ENCODE measurements around the gene ALKBH7. TPM values are rescaled to one million over a fixed set of nuclear protein-coding genes. Genes with fewer than 3 reads are reported as not detected.

Gene ALKBH7
- total and polyA plus RNA-seq, 10 of the 15 experiments (the other 5 are each of a cell fraction or from before 2014, with no cell fraction given) = 0.31 to 82.5 (median 37.6) TPM

- H3K36me3 ChIP-seq (ENCODE audit: control insufficient read depth in 2 of 2, insufficient read depth in 2 of 2, low read length in 1 of 2) = peaks cover 1 to 3% of the 10 kb centered on the region in 2 experiments; a peak in 3 of 4 replicates
- in situ Hi-C loops (cut with MboI) (no loop called here), intact Hi-C loops (cut with micrococcal nuclease; ENCODE audit: unreplicated experiment) (no loop called here)
- H2AFZ ChIP-seq (ENCODE audit: control insufficient read depth, low read depth, low read length) = no peak overlapping the region
- ChIA-PET CTCF (no interaction called here), SMC1A (ENCODE audit: uncharacterized antibody, unreplicated experiment) (no interaction called here), POLR2A (no interaction called here), RAD21 (ENCODE audit: unreplicated experiment) (no interaction called here)
- H3K4me2 ChIP-seq (ENCODE audit: control insufficient read depth, insufficient read depth) = no peak overlapping the region
- no peaks in the 10 kb centered on the region for H4K20me1 ChIP-seq (ENCODE audit: control insufficient read depth, insufficient read depth)
- peaks cover 2% of the 10 kb centered on the region; the same call in 1 of the 2 replicates for H3K4me1 ChIP-seq (ENCODE audit: control insufficient read depth, insufficient read depth, low read length)
- H3K4me3 ChIP-seq = no peak overlapping the region
- no peaks in the 10 kb centered on the region; the same call in 1 of the 2 replicates for H3K79me2 ChIP-seq (ENCODE audit: control insufficient read depth, insufficient read depth, low read length)
- no peak for ATAC-seq
- no peak overlapping the region for H3K27ac ChIP-seq (ENCODE audit: control insufficient read depth, insufficient read depth)
- H3K27me3 ChIP-seq (replicated peaks in 1 of 2; ENCODE audit: control insufficient read depth in 2 of 2, insufficient read depth in 2 of 2, low read length in 1 of 2) = no peaks in the 10 kb centered on the region
- H3K9me3 ChIP-seq (replicated peaks; ENCODE audit: control insufficient read depth, insufficient read depth, low read length) = no peaks in the 10 kb centered on the region; the same call in 2 of the 3 replicates
- 94% methylated on average over 29 of the region's 29 CpGs for WGBS (ENCODE audit: insufficient coverage, insufficient replicate concordance, low lambda C conversion rate, missing lambda C conversion rate)
- DNase-seq (ENCODE audit: low read depth, low spot score) = no peak
- TSS peak; percentile 64 for BruUV-seq (replicated peaks)
- FAIRE-seq = no peak
- TF ChIP-seq SKIL (IDR thresholded peaks at IDR 0.05; ENCODE audit: low read depth, poor library complexity, severe bottlenecking) (no peak), SRF (IDR thresholded peaks at IDR 0.05; ENCODE audit: low read depth in 2 of 2, low read length in 2 of 2) (0 out of 4 replicates have a peak, but pooled peaks of 1 of the 2 experiments have one; percentile 15)
- H3K9ac ChIP-seq (ENCODE audit: control insufficient read depth, insufficient read depth, low read length) = no peak overlapping the region
These were observed 2.3 kb downstream of the ALKBH7 start for GRCh38 chr19:6374711-6375410.

- ATAC-seq (no peak), DNase-seq (ENCODE audit: low read depth, low spot score) (no peak), FAIRE-seq (no peak)
- H3K9ac ChIP-seq (ENCODE audit: control insufficient read depth, insufficient read depth, low read length) = no peak within 1 kb of the TSS
- no peak within 1 kb of the TSS for H2AFZ ChIP-seq (ENCODE audit: control insufficient read depth, low read depth, low read length)
- peaks cover 8 to 10% of the 10 kb centered on the region in 2 experiments for H3K36me3 ChIP-seq (ENCODE audit: control insufficient read depth in 2 of 2, insufficient read depth in 2 of 2, low read length in 1 of 2)
- peaks cover 2% of the 10 kb centered on the region; the same call in 1 of the 2 replicates for H3K4me1 ChIP-seq (ENCODE audit: control insufficient read depth, insufficient read depth, low read length)
- SMC1A ChIA-PET (ENCODE audit: uncharacterized antibody, unreplicated experiment) = no interaction called here
- H3K27me3 ChIP-seq (replicated peaks in 1 of 2; ENCODE audit: control insufficient read depth in 2 of 2, insufficient read depth in 2 of 2, low read length in 1 of 2) = no peaks in the 10 kb centered on the region
- intact Hi-C loops (cut with micrococcal nuclease; ENCODE audit: unreplicated experiment) (no loop called here), in situ Hi-C loops (cut with MboI) (no loop called here)
- 79% methylated on average over 18 of the region's 25 CpGs for WGBS (ENCODE audit: insufficient coverage, insufficient replicate concordance, low lambda C conversion rate, missing lambda C conversion rate)
- BruUV-seq (replicated peaks) = no TSS peak
- H3K9me3 ChIP-seq (replicated peaks; ENCODE audit: control insufficient read depth, insufficient read depth, low read length) = peaks cover 1% of the 10 kb centered on the region; the same call in 1 of the 3 replicates
- CTCF ChIA-PET = no interaction called here
- RAD21 ChIA-PET (ENCODE audit: unreplicated experiment) = no interaction called here
- H3K27ac ChIP-seq (ENCODE audit: control insufficient read depth, insufficient read depth) = no peak within 1 kb of the TSS
- H4K20me1 ChIP-seq (ENCODE audit: control insufficient read depth, insufficient read depth) = no peaks in the 10 kb centered on the region
- POLR2A ChIA-PET = no interaction called here
- no peak within 1 kb of the TSS for H3K4me2 ChIP-seq (ENCODE audit: control insufficient read depth, insufficient read depth)
- no peak within 1 kb of the TSS for H3K4me3 ChIP-seq
- no peaks in the 10 kb centered on the region; the same call in 1 of the 2 replicates for H3K79me2 ChIP-seq (ENCODE audit: control insufficient read depth, insufficient read depth, low read length)
- TF ChIP-seq ZBTB4 (CRISPR knock-in tag; IDR thresholded peaks at IDR 0.05) (no peak), FOXK2 (IDR thresholded peaks at IDR 0.05) (no peak), MEF2B (IDR thresholded peaks at IDR 0.05; ENCODE audit: partially characterized antibody, poor library complexity, severe bottlenecking) (no peak), TCF12 (IDR thresholded peaks at IDR 0.05; ENCODE audit: low read depth, low read length) (no peak)
These were observed 2.9 kb downstream of the ALKBH7 start, which contains the start of gene PSPN for GRCh38 chr19:6375411-6376010. PSPN (minus strand) TSS chr19:6375933; CDS start chr19:6375849, 84 bp downstream.

Measured in GM12878 (cell line).